ENCODE measurements around the gene CRELD2. TPM values are rescaled to one million over a fixed set of nuclear protein-coding genes. Genes with fewer than 3 reads are reported as not detected.

Gene CRELD2
- total and polyA plus RNA-seq, 2 of the 4 experiments (the other 2 are of a cell fraction) = 36.2 to 70.7 TPM

DNA sequence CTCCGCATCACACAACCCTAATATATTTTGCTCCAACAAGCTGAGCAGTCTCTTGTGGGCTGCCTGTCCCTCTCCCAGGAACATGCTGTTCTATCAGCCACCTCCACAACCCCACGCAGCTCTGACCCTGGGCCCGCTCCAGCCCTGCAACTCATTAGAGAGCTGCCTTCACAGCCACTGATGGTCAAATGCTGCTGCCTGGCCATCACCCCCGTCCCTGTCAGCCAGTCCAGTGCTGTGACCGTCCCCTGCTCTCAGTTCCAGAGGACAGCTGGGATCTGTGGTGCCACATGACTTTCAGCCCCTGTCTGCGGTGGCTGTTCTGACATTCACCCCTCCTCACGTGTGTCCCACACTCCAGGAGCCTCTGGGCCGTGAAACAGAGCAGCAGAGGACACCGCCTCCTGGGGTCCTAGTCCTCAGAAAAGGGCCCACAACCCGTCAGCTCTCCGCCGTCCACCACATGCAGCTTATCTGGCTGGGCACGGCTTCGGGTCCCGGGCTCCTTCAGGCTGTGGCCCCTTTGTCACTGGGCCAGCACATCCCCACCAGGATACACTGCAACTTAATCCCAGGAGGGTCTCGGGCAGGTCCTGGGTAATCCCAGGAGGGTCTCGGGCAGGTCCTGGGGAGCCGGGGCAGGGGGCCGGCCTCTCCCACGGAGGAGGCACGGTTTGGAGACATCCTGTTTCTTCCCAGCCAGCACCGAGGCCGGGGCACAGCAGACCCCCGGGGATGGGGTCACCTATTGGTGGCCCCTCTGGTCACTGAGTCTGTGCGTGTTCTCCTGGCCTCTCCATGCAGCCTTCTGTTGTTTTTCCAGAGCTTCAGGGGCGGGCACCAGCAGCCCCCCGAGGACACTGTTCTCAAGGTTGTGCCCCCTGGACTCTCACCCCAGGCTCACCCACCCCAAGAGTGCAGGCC, 15.1 kb downstream of the CRELD2 start:
- in situ Hi-C loops (cut with MboI; ENCODE audit: low sequenced_read_pairs) (loop anchor here (5.0 kb wide), 2 partner anchors 99 to 279 kb away; no protein-coding TSS in a partner anchor), dilution Hi-C loops (cut with HindIII; ENCODE audit: low sequenced_read_pairs, unreplicated experiment) (no loop called here), intact Hi-C loops (cut with micrococcal nuclease) (no loop called here)
- Histone ChIP-seq H3K14ac (replicated peaks; ENCODE audit: low read depth, low read length) (no peak overlapping the region), H4K91ac (ENCODE audit: insufficient read depth, low read depth, low read length) (0 out of 2 replicates have a peak overlapping the region, but pooled peaks have one; percentile 85), H3K4ac (ENCODE audit: low read depth, low read length) (peak overlapping the region; percentile 94), H3K9ac (ENCODE audit: low read depth, low read length) (no peak overlapping the region), H3K23ac (ENCODE audit: low read depth, low read length) (no peak overlapping the region; the same call in 1 of the 2 replicates), H3K27ac (ENCODE audit: insufficient read depth, low read length) (no peak overlapping the region), H3K9me1 (ENCODE audit: insufficient read depth, low read length) (no peaks in the 10 kb centered on the region), H2AK9ac (replicated peaks; ENCODE audit: low read depth, low read length, poor library complexity) (peak overlapping the region; percentile 99), H3K4me2 (ENCODE audit: low read depth, low read length) (no peak overlapping the region; the same call in 1 of the 2 replicates), H3K4me1 (ENCODE audit: control insufficient read depth, insufficient read depth, low read length) (peaks cover 15% of the 10 kb centered on the region), H2BK15ac (ENCODE audit: low read depth, low read length) (0 out of 3 replicates have a peak overlapping the region, but pooled peaks have one; percentile 78), H2BK20ac (ENCODE audit: low read depth, low read length) (peak overlapping the region; percentile 35; the same call in 1 of the 2 replicates), H3K18ac (ENCODE audit: low read depth, low read length) (no peak overlapping the region; the same call in 1 of the 2 replicates), H3K56ac (ENCODE audit: extremely low read depth, insufficient read depth, low read length) (no peak overlapping the region), H4K5ac (ENCODE audit: low read depth, low read length) (no peak overlapping the region), H2BK120ac (ENCODE audit: low read depth, low read length) (peak overlapping the region; percentile 91), H4K20me1 (ENCODE audit: insufficient read depth, low read length) (no peaks in the 10 kb centered on the region), H2BK5ac (ENCODE audit: low read depth, low read length, poor library complexity, severe bottlenecking) (peak overlapping the region; percentile 72), H2AFZ (replicated peaks; ENCODE audit: low read length, poor library complexity) (peak overlapping the region; percentile 51), H3K79me1 (ENCODE audit: low read depth in 1 of 2, low read length in 2 of 2) (peaks cover 0 to 3% of the 10 kb centered on the region in 2 experiments; a peak in 1 of 4 replicates), H3K4me3 (ENCODE audit: insufficient read depth, low read depth, low read length) (no peak overlapping the region), H3K36me3 (ENCODE audit: control insufficient read depth, insufficient read depth, low read length) (no peaks in the 10 kb centered on the region), H4K8ac (ENCODE audit: low read depth in 2 of 2, low read length in 2 of 2) (peak overlapping the region in 1 of 2 experiments; percentile 35; a peak in 1 of 4 replicates), H2AK5ac (ENCODE audit: low read depth, low read length) (peak overlapping the region; percentile 98), H3K9me3 (ENCODE audit: control insufficient read depth, insufficient read depth, low read length) (no peaks in the 10 kb centered on the region), H3K27me3 (ENCODE audit: control insufficient read depth, insufficient read depth, low read length) (no peaks in the 10 kb centered on the region)
- DNase-seq (no peak), ATAC-seq (ENCODE audit: low read depth) (no peak)
- no TSS peak for BruUV-seq (replicated peaks)
- CTCF ChIA-PET = no interaction called here
- POLR2A ChIA-PET (ENCODE audit: unreplicated experiment) = no interaction called here
- 86% methylated on average over 19 of the region's 27 CpGs; no CpG with 5 or more reads in 1 of the 2 experiments for WGBS, 2 experiments (ENCODE audit: extremely low coverage in 2 of 2, insufficient read length in 1 of 2)
- TF ChIP-seq RFX5 (IDR thresholded peaks at IDR 0.05; ENCODE audit: low read depth, low read length) (no peak), CEBPB (IDR thresholded peaks at IDR 0.05; ENCODE audit: low read depth, low read length) (no peak), BHLHE40 (IDR thresholded peaks at IDR 0.05; ENCODE audit: low read depth, low read length) (no peak), FOS (IDR thresholded peaks at IDR 0.05; ENCODE audit: low read depth, low read length) (no peak), RCOR1 (IDR thresholded peaks at IDR 0.05; ENCODE audit: insufficient replicate concordance, low read length) (no peak), MAZ (IDR thresholded peaks at IDR 0.05; ENCODE audit: borderline replicate concordance, low read depth, low read length) (no peak), NFE2L2 (IDR thresholded peaks at IDR 0.05; ENCODE audit: low read depth, low read length) (no peak), SMC3 (IDR thresholded peaks at IDR 0.05; ENCODE audit: low read depth, low read length) (no peak)
- TF ChIP-seq, protein P1, sequence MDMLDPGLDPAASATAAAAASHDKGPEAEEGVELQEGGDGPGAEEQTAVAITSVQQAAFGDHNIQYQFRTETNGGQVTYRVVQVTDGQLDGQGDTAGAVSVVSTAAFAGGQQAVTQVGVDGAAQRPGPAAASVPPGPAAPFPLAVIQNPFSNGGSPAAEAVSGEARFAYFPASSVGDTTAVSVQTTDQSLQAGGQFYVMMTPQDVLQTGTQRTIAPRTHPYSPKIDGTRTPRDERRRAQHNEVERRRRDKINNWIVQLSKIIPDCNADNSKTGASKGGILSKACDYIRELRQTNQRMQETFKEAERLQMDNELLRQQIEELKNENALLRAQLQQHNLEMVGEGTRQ (IDR thresholded peaks at IDR 0.05; ENCODE audit: low read depth, low read length) = no peak
- TF ChIP-seq, protein P2, sequence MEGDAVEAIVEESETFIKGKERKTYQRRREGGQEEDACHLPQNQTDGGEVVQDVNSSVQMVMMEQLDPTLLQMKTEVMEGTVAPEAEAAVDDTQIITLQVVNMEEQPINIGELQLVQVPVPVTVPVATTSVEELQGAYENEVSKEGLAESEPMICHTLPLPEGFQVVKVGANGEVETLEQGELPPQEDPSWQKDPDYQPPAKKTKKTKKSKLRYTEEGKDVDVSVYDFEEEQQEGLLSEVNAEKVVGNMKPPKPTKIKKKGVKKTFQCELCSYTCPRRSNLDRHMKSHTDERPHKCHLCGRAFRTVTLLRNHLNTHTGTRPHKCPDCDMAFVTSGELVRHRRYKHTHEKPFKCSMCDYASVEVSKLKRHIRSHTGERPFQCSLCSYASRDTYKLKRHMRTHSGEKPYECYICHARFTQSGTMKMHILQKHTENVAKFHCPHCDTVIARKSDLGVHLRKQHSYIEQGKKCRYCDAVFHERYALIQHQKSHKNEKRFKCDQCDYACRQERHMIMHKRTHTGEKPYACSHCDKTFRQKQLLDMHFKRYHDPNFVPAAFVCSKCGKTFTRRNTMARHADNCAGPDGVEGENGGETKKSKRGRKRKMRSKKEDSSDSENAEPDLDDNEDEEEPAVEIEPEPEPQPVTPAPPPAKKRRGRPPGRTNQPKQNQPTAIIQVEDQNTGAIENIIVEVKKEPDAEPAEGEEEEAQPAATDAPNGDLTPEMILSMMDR (conservative IDR thresholded peaks at IDR 0.05; ENCODE audit: low read depth, low read length) = no peak

Measured in IMR-90 (cell line).